Smooth muscle cell (in vitro differentiated cells): ENCODE results near the gene PRPSAP1. TPM values are rescaled to one million over a fixed set of nuclear protein-coding genes. Genes with fewer than 3 reads are reported as not detected.

Experiments
- DNase-seq: peaks from one replicate; lab custom pipeline; 2025; ENCODE audit not compliant: unreplicated experiment; lab: John Stamatoyannopoulos, UW
- H2AFZ ChIP-seq: fragments of 200-600 bp; sonication (generic); 2 replicates; pipeline ENCODE4 v1.6.0; 2016; ENCODE audit warnings: antibody characterized with exemption, low read depth, mild to moderate bottlenecking
- H3F3A ChIP-seq: fragments of 200-600 bp; sonication (generic); 2 replicates; pipeline ENCODE4 v1.6.0; 2017; ENCODE audit warnings: antibody characterized with exemption, low read depth
- H3K27ac ChIP-seq: fragments of 200-600 bp; sonication (generic); 2 replicates; pipeline ENCODE4 v1.5.1; 2016; ENCODE audit warnings: low read depth, mild to moderate bottlenecking
- H3K27me3 ChIP-seq: fragments of 200-600 bp; sonication (generic); 2 replicates; pipeline ENCODE4 v1.6.1; 2016; ENCODE audit warnings: low read depth, mild to moderate bottlenecking
- H3K36me3 ChIP-seq: fragments of 200-600 bp; sonication (generic); 2 replicates; pipeline ENCODE4 v1.5.1; 2016; ENCODE audit warnings: low read depth
- H3K4me1 ChIP-seq: fragments of 200-600 bp; sonication (generic); 2 replicates; pipeline ENCODE4 v1.5.1; 2016; ENCODE audit warnings: low read depth
- H3K4me2 ChIP-seq: fragments of 200-600 bp; sonication (generic); 2 replicates; pipeline ENCODE4 v1.6.0; 2016; ENCODE audit warnings: mild to moderate bottlenecking
- H3K4me3 ChIP-seq: fragments of 200-600 bp; sonication (generic); 2 replicates; pipeline ENCODE4 v1.5.1; 2016; ENCODE audit warnings: mild to moderate bottlenecking
- H3K79me2 ChIP-seq: fragments of 200-600 bp; sonication (generic); 2 replicates; pipeline ENCODE4 v1.6.0; 2016; ENCODE audit warnings: low read depth, mild to moderate bottlenecking
- H3K9ac ChIP-seq: fragments of 200-600 bp; sonication (generic); 2 replicates; pipeline ENCODE4 v1.6.0; 2016; ENCODE audit warnings: low read depth
- H3K9me3 ChIP-seq: fragments of 200-600 bp; sonication (generic); replicated peaks from 2 replicates; pipeline ENCODE4 v1.5.1; 2016; ENCODE audit warnings: low read depth
- H4K20me1 ChIP-seq: fragments of 200-600 bp; sonication (generic); 2 replicates; pipeline ENCODE4 v1.6.0; 2016; ENCODE audit warnings: low read depth
- WGBS: methylation state at CpG from one replicate; pipeline ENCODE4 v1.1.7; 2016; ENCODE audit warnings: low lambda C conversion rate; 5-methylcytosine and 5-hydroxymethylcytosine counted together
- polyA plus RNA-seq: library from polyadenylated mRNA; unstranded; fragments of >200 nt; fragmentation: Nextera tagmentation; extraction: Ambion mirVana; gene quantifications from 2 replicates; pipeline ENCODE4 v1.2.1, GENCODE V29; 2016
- total RNA-seq: library from RNA; depleted of rRNA; stranded (reverse); fragments of >200 nt; gene quantifications from 2 replicates; pipeline ENCODE4 v1.2.3, GENCODE V29; 2014
- TF ChIP-seq, protein P1 (sequence below): fragments of 200-600 bp; sonication (generic); IDR thresholded peaks from 2 replicates; pipeline ENCODE4 v1.5.1; 2017; ENCODE audit warnings: borderline replicate concordance, mild to moderate bottlenecking, antibody characterized with exemption; ENCODE audit not compliant: insufficient read depth, poor library complexity, severe bottlenecking

PRPSAP1 gene
- total and polyA plus RNA-seq, 2 experiments from 2014 or later: 27.1 to 35.7 TPM

DNA sequence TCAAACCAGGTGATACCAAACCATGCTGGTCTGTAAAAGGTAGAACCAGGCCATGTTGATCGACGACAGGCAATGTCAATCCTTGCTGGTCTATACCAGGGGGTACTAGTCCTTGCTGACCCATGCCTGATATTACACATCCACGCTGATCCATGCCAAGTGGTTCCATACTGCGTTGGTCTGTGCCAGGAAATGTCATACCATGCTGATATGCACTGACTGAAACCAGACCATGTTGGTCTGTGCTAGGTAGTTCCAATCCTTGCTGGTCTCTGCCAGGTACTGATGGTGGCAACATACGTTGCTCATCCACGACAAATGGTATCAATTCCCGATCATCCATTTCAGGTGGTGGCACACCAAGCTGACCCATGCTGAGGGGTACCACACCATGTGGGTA lies 60.6 kb downstream of the PRPSAP1 start:
- no peaks in the 10 kb centered on the region for H3F3A ChIP-seq
- TF ChIP-seq, protein P1, sequence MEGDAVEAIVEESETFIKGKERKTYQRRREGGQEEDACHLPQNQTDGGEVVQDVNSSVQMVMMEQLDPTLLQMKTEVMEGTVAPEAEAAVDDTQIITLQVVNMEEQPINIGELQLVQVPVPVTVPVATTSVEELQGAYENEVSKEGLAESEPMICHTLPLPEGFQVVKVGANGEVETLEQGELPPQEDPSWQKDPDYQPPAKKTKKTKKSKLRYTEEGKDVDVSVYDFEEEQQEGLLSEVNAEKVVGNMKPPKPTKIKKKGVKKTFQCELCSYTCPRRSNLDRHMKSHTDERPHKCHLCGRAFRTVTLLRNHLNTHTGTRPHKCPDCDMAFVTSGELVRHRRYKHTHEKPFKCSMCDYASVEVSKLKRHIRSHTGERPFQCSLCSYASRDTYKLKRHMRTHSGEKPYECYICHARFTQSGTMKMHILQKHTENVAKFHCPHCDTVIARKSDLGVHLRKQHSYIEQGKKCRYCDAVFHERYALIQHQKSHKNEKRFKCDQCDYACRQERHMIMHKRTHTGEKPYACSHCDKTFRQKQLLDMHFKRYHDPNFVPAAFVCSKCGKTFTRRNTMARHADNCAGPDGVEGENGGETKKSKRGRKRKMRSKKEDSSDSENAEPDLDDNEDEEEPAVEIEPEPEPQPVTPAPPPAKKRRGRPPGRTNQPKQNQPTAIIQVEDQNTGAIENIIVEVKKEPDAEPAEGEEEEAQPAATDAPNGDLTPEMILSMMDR: no peak
- H3K4me2 ChIP-seq: no peak overlapping the region
- H2AFZ ChIP-seq: no peak overlapping the region
- 90% methylated on average over 7 of the region's 7 CpGs for WGBS
- DNase-seq: no peak
- no peaks in the 10 kb centered on the region for H3K4me1 ChIP-seq
- no peaks in the 10 kb centered on the region for H4K20me1 ChIP-seq
- H3K4me3 ChIP-seq: no peak overlapping the region
- no peaks in the 10 kb centered on the region for H3K36me3 ChIP-seq
- H3K9me3 ChIP-seq: no peaks in the 10 kb centered on the region
- no peak overlapping the region for H3K27ac ChIP-seq
- H3K79me2 ChIP-seq: no peaks in the 10 kb centered on the region
- H3K9ac ChIP-seq: no peak overlapping the region
- no peaks in the 10 kb centered on the region for H3K27me3 ChIP-seq

DNA sequence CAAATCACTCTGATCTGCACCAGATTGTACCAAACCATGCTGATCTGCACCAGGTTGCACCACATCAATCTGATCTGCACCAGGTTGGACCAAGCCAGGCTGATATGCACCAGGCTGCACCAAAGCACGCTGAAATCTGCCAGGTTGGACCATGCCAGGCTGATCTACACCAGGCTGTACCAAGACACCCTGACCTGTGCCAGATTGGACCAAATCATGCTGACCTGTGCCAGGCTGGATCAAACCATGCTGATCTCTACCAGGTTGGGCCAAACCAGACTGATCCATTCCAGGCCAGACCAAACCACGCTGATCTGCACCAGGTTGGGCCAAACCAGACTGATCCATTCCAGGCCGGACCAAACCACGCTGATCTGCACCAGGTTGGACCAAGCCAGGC lies 61.1 kb downstream of the PRPSAP1 start:
- Histone ChIP-seq H3K4me2 (no peak overlapping the region), H3K79me2 (no peaks in the 10 kb centered on the region), H3K4me3 (no peak overlapping the region), H3K36me3 (no peaks in the 10 kb centered on the region), H4K20me1 (no peaks in the 10 kb centered on the region), H3K4me1 (no peaks in the 10 kb centered on the region), H3K27me3 (no peaks in the 10 kb centered on the region), H3F3A (no peaks in the 10 kb centered on the region), H3K27ac (no peak overlapping the region), H2AFZ (no peak overlapping the region), H3K9ac (no peak overlapping the region), H3K9me3 (no peaks in the 10 kb centered on the region)
- 93% methylated on average over 4 of the region's 4 CpGs for whole genome bisulfite sequencing
- TF ChIP-seq, protein P1: no peak
- DNase-seq: no peak

- no peak overlapping the region for H3K4me2 ChIP-seq
- H3K27me3 ChIP-seq: no peaks in the 10 kb centered on the region
- H3K9me3 ChIP-seq: no peaks in the 10 kb centered on the region
- no peak for DNase-seq
- H3F3A ChIP-seq: no peaks in the 10 kb centered on the region
- H3K9ac ChIP-seq: no peak overlapping the region
- no peak overlapping the region for H2AFZ ChIP-seq
- H3K4me1 ChIP-seq: no peaks in the 10 kb centered on the region
- no peak overlapping the region for H3K27ac ChIP-seq
- WGBS: 95% methylated on average over 23 of the region's 23 CpGs
- TF ChIP-seq, protein P1: no peak
- no peaks in the 10 kb centered on the region for H3K79me2 ChIP-seq
- no peak overlapping the region for H3K4me3 ChIP-seq
- no peaks in the 10 kb centered on the region for H4K20me1 ChIP-seq
- H3K36me3 ChIP-seq: no peaks in the 10 kb centered on the region
Observed at GRCh38 chr17:76281573-76282371, 71.9 kb downstream of the PRPSAP1 start.

DNA sequence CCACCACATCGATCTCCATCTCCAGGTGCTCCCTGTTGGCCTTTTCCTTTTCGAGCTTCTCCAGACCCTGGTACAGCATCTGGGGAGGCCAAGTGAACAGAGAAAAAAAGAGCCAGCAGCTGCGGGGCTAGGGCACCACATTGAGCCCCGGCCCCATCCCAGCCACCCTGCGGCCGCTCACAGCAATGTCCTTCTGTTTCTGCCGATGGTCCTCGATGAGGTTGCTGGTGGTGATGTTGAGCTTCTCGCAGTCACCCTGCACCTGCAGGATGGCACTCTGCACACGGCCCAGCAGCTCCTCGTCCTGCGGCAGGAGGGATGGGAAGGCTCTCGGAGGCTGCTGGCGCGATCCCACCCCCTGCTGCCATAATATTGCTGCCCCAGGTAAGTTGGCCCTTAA lies 73.1 kb downstream of the PRPSAP1 start:
- WGBS: 95% methylated on average over 15 of the region's 15 CpGs

More for the DNA sequence above, 73.1 kb downstream of the PRPSAP1 start:
- no peaks in the 10 kb centered on the region for H4K20me1 ChIP-seq
- H3K36me3 ChIP-seq: no peaks in the 10 kb centered on the region
- no peaks in the 10 kb centered on the region for H3K79me2 ChIP-seq
- no peak overlapping the region for H3K4me3 ChIP-seq
- no peaks in the 10 kb centered on the region for H3K27me3 ChIP-seq
- H3K9me3 ChIP-seq: no peaks in the 10 kb centered on the region
- H3K27ac ChIP-seq: no peak overlapping the region
- TF ChIP-seq, protein P1: no peak
- no peak overlapping the region for H3K9ac ChIP-seq
- H3K4me1 ChIP-seq: no peaks in the 10 kb centered on the region
- H2AFZ ChIP-seq: no peak overlapping the region
- no peaks in the 10 kb centered on the region for H3F3A ChIP-seq
- DNase-seq: no peak
- no peak overlapping the region for H3K4me2 ChIP-seq
